Loucy (cell line): ENCODE measurements around the gene PCGF2.

Source experiments
- CTCF ChIP-seq: fragments of 200-600 bp; sonication (generic); conservative IDR thresholded peaks from 2 replicates; pipeline ENCODE4 v1.5.1; 2014; ENCODE audit warnings: mild to moderate bottlenecking, antibody characterized with exemption, low read length
- EZH2phosphoT487 ChIP-seq: fragments of 200-600 bp; IDR thresholded peaks from 2 replicates; pipeline ENCODE4 v1.6.1; 2018; ENCODE audit warnings: antibody characterized with exemption, mild to moderate bottlenecking, moderate library complexity, borderline replicate concordance

- no peak for TF ChIP-seq CTCF
- TF ChIP-seq EZH2phosphoT487, result no peak
Measured at GRCh38 chr17:38717139-38717745, 30.9 kb downstream of the PCGF2 start.
